ENCODE results near the gene PLEK2. TPM values are rescaled to one million over a fixed set of nuclear protein-coding genes. Genes with fewer than 3 reads are reported as not detected.

PLEK2 gene
- total RNA-seq, 1 donor from 2014 or later, result not detected

- peaks cover 14% of the 10 kb centered on the region for H3K4me1 ChIP-seq
- peaks cover 28% of the 10 kb centered on the region for H3K4me1 Mint-ChIP-seq
- no peak overlapping the region for H3K4me3 ChIP-seq
- no peak overlapping the region for H3K27ac ChIP-seq
- H3K27ac Mint-ChIP-seq, result peak overlapping the region; percentile 79
- no peak overlapping the region for H3K4me2 ChIP-seq
- H3K4me3 Mint-ChIP-seq, result no peak overlapping the region
- H3F3A ChIP-seq (ENCODE audit: low read depth), result no peaks in the 10 kb centered on the region
- DNase-seq (ENCODE audit: low spot score), result no peak
- no peaks in the 10 kb centered on the region for H4K20me1 ChIP-seq (ENCODE audit: low read depth)
- H3K9me3 ChIP-seq (ENCODE audit: low read depth), result no peaks in the 10 kb centered on the region
- H3K27me3 ChIP-seq, result peaks cover 4% of the 10 kb centered on the region
- peaks cover 11% of the 10 kb centered on the region for H3K27me3 Mint-ChIP-seq (ENCODE audit: insufficient read depth, low read depth)
- no peaks in the 10 kb centered on the region for H3K9me3 Mint-ChIP-seq
- TF ChIP-seq, protein P1, sequence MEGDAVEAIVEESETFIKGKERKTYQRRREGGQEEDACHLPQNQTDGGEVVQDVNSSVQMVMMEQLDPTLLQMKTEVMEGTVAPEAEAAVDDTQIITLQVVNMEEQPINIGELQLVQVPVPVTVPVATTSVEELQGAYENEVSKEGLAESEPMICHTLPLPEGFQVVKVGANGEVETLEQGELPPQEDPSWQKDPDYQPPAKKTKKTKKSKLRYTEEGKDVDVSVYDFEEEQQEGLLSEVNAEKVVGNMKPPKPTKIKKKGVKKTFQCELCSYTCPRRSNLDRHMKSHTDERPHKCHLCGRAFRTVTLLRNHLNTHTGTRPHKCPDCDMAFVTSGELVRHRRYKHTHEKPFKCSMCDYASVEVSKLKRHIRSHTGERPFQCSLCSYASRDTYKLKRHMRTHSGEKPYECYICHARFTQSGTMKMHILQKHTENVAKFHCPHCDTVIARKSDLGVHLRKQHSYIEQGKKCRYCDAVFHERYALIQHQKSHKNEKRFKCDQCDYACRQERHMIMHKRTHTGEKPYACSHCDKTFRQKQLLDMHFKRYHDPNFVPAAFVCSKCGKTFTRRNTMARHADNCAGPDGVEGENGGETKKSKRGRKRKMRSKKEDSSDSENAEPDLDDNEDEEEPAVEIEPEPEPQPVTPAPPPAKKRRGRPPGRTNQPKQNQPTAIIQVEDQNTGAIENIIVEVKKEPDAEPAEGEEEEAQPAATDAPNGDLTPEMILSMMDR (IDR thresholded peaks at IDR 0.05), result no peak
- no peak for TF ChIP-seq EZH2 (IDR thresholded peaks at IDR 0.05)
- no peak for TF ChIP-seq EZH2phosphoT487 (IDR thresholded peaks at IDR 0.05)
- H2AFZ ChIP-seq (replicated peaks), result no peak overlapping the region
- H3K36me3 ChIP-seq, result no peaks in the 10 kb centered on the region
- no peaks in the 10 kb centered on the region for H3K79me2 ChIP-seq (ENCODE audit: low read depth)
- H3K9ac ChIP-seq, result no peak overlapping the region
- no peaks in the 10 kb centered on the region for H3K36me3 Mint-ChIP-seq
These were observed 16.6 kb upstream of the PLEK2 start for GRCh38 chr14:67428501-67429031.

DNA sequence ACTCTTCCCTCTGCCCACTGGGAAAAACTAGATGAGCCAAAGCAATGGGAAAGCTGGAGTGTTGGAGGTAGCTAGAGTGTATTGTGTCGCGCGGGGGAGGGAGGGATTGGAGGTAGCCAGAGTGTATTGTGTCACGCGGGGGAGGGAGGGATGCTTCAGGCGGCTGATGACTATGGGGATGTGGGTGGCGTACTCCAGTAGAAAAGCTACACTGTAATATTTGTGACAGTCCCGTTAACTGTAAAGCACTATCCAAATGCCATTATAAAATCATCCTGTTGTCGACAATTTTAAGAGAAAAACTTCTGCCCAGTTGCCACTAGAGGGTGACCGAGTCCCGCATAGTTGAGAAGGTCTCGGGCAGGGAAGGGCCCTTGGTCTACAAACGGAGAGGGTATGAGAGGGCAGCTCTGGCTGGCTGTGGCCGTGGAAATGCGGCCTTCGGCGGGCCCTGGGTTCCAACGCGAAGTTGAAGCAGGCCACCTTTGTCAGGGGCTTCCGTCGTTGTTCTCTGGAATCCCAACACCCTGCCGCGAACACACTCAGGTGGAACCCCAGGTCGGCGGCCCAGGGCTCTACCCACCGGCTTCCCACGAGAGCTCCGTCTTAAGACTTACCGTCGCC is 15.1 kb upstream of the PLEK2 start:
- H3K79me2 ChIP-seq (ENCODE audit: low read depth), result no peaks in the 10 kb centered on the region
- no peak for TF ChIP-seq EZH2 (IDR thresholded peaks at IDR 0.05)
- TF ChIP-seq, protein P1 (IDR thresholded peaks at IDR 0.05), result peak; percentile 79
- Mint-ChIP-seq H3K27ac (no peak overlapping the region), H3K27me3 (ENCODE audit: insufficient read depth, low read depth) (peaks cover 10% of the 10 kb centered on the region), H3K4me3 (peak overlapping the region; percentile 65), H3K4me1 (peaks cover 28% of the 10 kb centered on the region), H3K9me3 (no peaks in the 10 kb centered on the region), H3K36me3 (no peaks in the 10 kb centered on the region)
- peaks cover 14% of the 10 kb centered on the region for H3K4me1 ChIP-seq
- no peak overlapping the region for H3K4me3 ChIP-seq
- DNase-seq (ENCODE audit: low spot score), result peak; percentile 85
- peaks cover 4% of the 10 kb centered on the region for H3K27me3 ChIP-seq
- no peak overlapping the region for H3K9ac ChIP-seq
- H3K27ac ChIP-seq, result no peak overlapping the region
- no peaks in the 10 kb centered on the region for H3F3A ChIP-seq (ENCODE audit: low read depth)
- peak overlapping the region; percentile 52 for H3K4me2 ChIP-seq
- H3K36me3 ChIP-seq, result no peaks in the 10 kb centered on the region
- H4K20me1 ChIP-seq (ENCODE audit: low read depth), result no peaks in the 10 kb centered on the region
- peak overlapping the region; percentile 57 for H2AFZ ChIP-seq (replicated peaks)
- H3K9me3 ChIP-seq (ENCODE audit: low read depth), result no peaks in the 10 kb centered on the region

GRCh38 chr14:67426161-67426560 is 14.2 kb upstream of the PLEK2 start:
- Mint-ChIP-seq H3K4me3 (no peak overlapping the region), H3K4me1 (peaks cover 28% of the 10 kb centered on the region), H3K36me3 (no peaks in the 10 kb centered on the region), H3K27me3 (ENCODE audit: insufficient read depth, low read depth) (peaks cover 10% of the 10 kb centered on the region), H3K9me3 (no peaks in the 10 kb centered on the region), H3K27ac (no peak overlapping the region)
- no peaks in the 10 kb centered on the region for H3F3A ChIP-seq (ENCODE audit: low read depth)
- H3K4me3 ChIP-seq, result no peak overlapping the region
- no peak overlapping the region for H2AFZ ChIP-seq (replicated peaks)
- DNase-seq (ENCODE audit: low spot score), result no peak
- no peak overlapping the region for H3K4me2 ChIP-seq
- no peaks in the 10 kb centered on the region for H3K36me3 ChIP-seq
- no peak overlapping the region for H3K27ac ChIP-seq
- no peaks in the 10 kb centered on the region for H4K20me1 ChIP-seq (ENCODE audit: low read depth)
- H3K9me3 ChIP-seq (ENCODE audit: low read depth), result no peaks in the 10 kb centered on the region
- peaks cover 14% of the 10 kb centered on the region for H3K4me1 ChIP-seq
- H3K79me2 ChIP-seq (ENCODE audit: low read depth), result no peaks in the 10 kb centered on the region
- peaks cover 4% of the 10 kb centered on the region for H3K27me3 ChIP-seq
- H3K9ac ChIP-seq, result no peak overlapping the region
- TF ChIP-seq, protein P1 (IDR thresholded peaks at IDR 0.05), result no peak
- no peak for TF ChIP-seq EZH2phosphoT487 (IDR thresholded peaks at IDR 0.05)
- TF ChIP-seq EZH2 (IDR thresholded peaks at IDR 0.05), result no peak
